Hippocampal formation (tissue), 2 donors: ENCODE results near the gene NMT1.
A peak's percentile ranks its signal among the peaks of the same experiment; 100 is the strongest.
"Not testable (repeated sequence)": the region's sequence is repeated elsewhere in the genome, so short reads cannot be mapped to it uniquely, and the experiment has no call there.

Experiments used
- DNase-seq, 2 donors: peaks; one replicate each; lab custom pipeline; 2025; lab: John Stamatoyannopoulos, UW

Gene NMT1

DNA sequence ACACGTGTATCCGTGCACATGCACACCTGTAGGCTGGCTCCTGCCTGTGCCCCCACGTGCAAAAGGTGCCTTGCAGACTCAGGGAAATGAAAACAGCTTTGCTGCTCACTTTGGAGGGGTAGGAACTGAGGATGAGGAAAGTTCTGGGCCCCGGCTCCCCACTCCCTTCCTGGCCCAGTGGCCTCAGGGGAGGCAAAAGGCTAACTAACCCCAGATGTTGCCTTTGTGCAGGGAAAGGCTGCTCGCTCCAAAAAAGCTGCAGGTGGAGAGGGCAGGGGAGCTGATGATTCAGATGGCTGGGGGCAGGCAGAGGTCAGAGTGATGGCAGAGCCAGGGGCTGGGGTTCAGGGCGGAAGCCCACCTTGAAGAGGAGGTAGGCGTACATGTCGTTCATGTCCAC is 58.8 kb downstream of the NMT1 start:
- DNase-seq = no peak

DNA sequence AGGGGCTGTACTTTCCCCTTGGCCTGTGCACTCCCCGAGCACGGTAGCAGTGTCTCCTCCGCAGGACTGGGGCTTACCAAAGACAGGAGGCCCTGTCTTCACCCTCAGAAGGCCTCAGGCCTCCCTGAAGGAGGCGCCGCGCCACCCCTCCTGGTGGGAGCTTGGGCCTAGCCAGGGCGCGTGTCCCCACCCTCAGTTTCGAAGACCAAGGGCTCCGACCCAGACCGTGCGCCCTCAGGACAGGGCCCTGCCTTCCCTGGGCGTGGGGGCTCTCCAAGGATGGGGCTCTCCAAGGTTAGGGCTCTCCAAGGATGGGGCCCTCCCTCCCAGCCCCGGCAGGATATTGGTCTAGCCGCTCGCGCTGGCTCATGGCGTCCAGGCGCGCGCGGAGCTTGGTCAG is 59.4 kb downstream of the NMT1 start:
- no peak for DNase-seq

DNA sequence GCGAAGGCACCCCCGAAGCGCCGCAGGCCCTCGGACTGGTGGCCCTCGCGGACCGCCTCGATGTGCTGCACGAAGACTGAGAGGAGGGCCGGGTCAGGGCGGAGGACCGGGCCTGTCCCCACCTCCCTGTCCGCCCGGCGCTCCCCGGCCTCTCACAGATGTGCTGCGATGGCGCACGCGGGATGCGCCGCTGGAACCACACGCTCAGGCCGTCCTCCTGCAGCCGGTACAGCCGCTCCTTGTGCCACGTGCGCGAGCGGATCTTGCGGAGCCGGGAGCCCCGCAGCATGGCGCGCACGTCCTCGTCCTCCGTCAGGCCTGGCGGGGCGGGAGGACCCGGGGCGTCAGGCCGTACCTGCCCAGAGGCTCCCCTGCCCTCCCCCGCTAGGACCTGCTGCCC is 59.9 kb downstream of the NMT1 start:
- DNase-seq = no peak

DNA sequence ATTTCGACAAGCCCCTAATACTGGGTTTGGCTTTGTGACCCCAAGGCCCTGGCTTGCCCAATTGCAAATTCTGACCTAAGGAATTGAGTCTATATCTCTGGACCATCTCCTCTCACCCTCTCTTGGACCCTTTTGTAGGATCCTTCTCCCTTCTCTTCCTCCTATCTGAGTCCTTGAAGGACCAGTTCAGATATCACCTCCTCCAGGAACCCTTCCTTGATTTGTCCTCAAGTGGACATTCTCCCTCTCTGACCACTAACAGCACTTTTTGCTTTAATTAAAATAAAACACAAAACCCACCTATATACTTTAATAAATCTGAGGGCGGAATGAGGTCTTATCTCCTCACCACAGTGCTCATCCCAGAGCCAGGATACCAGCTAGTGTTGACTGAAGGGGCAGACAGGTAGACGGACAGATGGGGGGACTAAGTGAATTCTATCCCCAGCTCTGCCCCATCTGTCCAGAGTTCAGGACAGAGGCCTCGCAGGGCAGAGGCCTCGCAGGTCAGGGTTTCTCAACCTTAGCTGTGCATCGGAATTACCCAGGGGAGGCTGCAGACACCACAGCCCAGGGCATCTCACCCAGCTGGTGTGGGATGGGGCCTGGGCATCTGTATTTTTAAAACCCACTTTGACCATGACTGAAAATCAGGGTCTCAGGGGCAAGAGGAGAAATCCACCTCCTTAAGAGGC is 62.1 kb downstream of the NMT1 start:
- no peak for DNase-seq

DNA sequence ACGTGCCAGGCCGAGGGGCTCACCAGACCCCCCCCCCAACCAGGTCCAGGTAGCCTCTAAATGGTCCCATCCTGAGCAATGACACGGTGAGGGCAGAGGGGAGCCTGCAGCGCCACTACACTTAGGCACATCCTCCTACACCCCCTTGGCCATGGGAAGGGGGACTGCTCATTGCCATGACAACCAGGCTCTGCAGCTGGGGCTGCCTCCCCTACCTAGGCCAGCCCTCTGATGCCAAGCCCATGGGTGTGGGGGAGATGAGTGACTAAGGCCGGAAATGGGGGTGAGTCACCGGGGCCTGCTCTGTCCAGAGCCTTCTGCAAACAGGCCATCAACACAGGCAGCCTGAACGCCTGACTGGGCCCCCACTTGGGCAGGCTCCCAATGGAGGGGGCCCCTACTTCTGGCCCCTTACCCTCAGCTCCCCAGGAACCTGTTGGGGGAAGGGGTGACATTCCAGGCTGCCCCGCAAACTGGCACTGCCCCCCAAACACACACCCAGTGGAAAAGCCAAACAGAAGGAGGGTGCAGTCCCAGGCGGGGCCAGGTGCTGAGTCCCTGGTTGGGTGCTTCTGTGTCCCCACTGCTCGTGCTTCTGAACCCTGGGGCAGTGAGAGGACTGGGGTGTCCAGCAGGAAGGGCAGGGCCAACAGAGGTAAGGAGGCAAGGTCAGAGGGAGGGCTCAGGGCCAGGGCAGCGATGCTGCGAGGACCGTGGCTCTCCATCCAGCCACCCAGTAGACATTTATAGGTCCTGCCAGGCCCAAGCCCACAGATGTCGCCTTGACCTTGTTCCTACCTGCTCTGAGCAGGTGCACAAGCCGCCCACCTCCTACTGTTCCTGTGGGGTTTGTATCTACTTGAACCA is 63.0 kb downstream of the NMT1 start:
- no peak for DNase-seq

DNA sequence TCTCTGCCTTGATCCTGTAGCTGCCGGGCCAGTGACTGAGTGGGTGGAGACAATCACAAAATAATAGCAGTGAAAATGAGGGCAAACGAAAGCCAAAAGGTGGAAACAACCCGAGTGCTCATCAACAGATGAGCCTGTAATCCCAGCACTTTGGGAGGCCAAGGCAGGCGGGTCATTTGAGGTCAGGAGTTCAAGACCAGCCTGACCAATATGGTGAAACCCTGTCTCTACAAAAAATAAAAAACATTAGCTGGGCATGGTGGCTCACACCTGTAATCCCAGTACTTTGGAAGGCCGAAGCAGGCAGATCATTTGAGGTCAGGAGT is 63.6 kb downstream of the NMT1 start:
- DNase-seq = not testable (repeated sequence)

DNA sequence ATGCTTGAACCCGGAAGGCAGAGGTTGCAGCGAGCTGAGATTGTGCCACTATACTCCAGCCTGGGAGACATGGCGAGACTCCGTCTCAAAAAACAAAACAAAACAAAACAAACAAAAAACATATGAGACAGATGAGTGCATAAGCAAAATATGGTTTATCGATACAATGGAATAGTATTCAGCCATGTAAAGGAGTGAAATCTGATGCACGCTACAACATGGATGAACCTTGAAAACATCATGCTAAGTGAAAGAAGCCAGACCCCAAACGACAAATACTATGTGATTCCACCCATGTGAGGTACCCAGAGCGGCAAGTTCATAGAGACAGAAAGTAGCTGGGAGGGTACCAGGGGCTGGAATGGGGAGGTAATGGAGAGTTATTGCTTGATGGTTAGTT is 64.4 kb downstream of the NMT1 start:
- no peak for DNase-seq

DNA sequence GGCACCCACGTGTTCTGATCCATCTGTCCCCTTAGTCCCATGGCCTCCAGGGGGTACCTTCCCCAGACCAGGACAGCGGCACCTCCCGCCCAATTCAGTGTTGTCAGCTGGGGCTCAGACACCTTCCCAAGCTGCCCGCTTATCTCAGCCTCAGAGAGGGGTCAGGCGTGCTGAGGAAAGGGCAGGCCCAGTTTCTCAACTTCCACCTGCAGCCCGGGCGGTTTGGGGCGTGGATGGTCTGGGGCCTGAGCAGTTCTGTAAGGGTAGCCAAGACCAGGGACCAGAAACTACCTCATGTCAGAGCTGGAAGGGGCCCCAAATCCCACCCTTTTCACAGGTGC is 66.1 kb downstream of the NMT1 start:
- no peak for DNase-seq

DNA sequence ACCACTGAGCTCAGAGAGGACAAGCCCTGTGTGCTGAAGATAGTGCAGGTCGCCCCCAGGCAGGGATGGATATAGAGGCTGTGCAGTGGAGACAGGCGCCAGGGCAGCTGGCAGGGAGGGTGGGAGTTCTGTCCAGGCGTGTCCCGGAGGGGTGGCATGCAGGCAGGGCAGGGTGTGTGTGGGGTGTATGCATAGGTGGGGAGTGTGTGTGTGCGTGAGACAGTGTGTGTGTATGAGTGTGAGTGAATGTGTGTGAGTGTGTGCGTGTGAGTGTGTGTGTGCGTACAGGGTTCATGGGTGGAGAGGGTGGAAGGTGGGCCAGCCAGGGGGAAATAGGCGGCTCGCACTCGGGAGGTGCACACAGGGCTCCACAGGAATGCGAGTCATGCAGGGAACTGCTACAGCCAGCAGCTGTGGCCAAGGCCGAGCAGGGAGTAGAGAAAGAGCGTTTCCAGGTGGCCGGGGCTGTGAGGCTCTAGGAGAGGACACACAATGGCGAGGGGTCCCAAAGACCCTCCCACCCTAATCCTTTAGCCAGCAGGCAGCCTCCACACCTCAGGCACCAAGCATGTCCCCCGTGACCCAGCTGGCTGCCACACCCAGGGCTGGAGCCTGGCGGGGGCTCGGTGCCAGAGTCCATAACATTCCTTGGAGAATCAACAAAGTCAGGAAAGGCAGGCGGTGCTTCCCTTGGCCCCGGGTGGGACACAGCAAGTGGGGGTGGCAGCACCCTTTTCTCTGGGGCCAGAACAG is 66.6 kb downstream of the NMT1 start:
- DNase-seq = no peak

DNA sequence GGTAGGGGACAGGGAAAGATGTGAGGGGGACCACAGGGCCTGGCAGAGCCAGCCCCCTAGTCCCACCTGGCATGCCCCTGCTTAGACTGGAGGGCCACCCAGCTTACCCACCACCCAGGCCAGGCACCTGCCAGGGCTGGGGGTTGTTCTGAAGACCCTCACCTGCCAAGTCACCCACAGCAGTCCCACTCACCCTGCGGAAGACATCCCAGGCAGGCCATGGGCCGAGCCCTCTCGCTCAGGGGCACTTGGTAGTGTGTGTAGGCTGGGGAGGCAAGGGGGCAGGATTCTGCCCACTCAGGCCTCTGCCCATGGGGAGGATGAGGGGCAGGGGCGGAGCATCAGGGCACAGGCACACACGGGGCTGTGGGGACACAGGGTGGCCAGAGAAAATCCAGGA is 67.2 kb downstream of the NMT1 start:
- no peak for DNase-seq

DNA sequence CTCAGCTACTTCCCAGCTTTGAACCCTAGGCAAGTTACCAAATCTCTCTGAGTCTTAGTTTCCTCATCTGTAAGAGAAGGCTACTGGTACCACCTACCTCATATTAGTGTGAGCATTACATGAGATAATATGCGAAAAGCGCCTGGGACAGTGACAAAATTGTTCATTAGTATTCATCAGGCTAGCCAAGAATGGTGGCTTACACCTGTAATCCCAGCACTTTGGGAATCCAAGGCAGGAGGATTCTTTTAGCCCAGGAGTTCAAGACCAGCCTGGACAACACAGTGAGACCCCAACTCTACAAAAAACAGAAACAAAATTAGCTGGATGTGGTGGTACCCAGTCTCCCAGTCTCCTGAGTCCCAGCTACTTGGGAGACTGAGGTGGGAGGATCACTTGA is 67.9 kb downstream of the NMT1 start:
- DNase-seq = no peak

DNA sequence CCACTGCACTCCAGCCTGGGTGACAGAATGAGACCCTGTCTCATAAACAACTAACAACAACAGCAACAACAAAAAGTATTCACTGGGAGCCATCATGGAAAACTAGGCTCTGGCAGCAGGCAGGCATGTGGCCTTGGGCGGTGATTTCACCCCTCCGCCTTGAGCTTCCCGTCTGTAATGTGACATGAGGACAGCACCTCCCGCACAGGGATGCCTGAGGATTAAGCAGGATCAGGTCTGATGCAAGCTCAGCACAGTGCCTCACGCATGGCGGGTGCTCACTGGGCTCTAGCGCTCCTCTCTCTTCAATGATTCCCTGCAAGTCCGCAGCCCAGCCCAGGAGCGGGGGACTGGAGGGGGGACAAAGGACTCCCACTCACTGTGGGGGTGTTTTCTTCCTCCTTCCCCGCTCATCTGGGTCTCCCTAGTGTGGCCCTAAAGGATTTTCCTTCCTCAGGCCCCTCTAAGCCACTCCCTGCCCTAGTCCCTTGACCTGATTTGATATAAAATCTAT is 68.4 kb downstream of the NMT1 start:
- DNase-seq = no peak

DNA sequence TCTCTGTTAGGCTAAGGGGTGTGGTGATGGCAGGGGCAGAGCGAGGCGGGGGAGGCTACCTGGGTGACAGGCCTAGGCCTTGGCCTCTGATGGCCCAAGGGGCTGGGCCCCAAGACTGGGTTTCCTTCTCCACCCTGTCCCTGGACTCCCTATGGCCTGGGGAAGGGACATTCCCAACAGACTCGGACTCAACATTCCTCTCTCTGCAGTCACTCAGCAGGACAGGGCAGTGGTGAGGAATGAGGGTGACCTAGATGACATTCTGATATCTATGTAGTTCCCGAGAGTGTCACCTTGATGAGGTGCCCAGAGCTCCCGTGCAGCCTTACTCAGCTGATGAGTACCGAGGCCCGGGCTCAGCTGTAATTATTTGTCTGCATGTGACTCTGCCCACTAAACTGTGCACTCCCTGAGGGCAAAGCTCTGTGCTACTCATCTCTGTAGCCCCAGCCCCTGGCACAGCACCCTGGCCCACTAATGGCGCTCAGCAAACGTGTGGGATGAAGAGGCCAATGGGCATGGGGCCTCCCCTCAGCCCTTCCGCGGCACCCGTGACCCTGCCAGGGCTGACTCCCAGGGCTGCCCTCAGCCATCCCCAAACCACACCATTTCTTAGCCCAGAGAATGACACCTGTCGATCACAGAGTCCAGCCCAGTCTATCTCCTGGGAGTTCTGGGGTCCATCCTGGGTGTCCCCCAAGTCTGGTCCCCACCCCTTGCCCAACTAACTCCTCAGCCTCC is 69.0 kb downstream of the NMT1 start:
- DNase-seq = no peak

DNA sequence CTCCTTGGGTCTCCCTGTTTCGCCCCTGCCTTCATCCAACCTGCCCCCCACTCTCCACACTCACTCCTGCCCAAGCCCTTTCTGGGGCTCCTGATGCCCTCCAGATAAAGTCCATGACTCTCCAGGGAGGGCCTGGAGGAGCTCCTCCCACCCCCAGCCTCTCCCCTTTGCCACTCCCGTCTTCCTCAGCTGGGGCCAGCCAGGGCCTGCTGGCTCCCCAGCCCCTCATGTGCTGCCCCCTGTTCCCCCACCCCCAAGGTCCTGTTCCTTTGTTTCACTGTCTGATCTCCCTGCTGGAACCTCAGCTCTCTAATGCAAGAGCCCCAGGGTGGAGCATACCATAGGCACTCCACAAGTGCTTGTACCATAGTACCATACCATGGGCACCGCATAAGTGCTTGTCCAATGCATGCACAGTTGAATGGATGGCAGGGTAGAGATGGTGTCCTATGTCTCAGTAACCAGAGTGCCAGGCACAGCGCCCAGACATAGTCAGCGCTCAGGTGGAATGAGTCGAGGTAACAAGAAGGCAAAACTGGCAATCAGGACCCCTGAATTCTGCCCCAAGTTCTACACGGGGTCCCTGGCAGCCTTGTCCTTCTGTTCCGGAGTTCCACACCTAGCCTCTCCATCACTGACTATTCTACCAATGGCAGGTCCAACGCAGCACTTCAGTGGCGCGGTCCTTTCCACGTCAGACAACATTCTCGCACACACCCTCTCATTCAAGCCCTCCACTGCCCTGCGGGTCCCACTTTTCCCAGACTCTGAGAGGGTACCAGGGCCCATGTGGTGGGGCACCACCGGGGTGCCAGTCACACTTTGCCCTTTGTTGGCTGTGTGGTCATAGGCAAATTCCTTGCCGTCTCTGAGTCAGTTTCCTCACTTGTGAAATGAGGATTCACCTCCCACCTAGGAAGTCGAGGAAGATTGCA is 69.8 kb downstream of the NMT1 start:
- DNase-seq = no peak

DNA sequence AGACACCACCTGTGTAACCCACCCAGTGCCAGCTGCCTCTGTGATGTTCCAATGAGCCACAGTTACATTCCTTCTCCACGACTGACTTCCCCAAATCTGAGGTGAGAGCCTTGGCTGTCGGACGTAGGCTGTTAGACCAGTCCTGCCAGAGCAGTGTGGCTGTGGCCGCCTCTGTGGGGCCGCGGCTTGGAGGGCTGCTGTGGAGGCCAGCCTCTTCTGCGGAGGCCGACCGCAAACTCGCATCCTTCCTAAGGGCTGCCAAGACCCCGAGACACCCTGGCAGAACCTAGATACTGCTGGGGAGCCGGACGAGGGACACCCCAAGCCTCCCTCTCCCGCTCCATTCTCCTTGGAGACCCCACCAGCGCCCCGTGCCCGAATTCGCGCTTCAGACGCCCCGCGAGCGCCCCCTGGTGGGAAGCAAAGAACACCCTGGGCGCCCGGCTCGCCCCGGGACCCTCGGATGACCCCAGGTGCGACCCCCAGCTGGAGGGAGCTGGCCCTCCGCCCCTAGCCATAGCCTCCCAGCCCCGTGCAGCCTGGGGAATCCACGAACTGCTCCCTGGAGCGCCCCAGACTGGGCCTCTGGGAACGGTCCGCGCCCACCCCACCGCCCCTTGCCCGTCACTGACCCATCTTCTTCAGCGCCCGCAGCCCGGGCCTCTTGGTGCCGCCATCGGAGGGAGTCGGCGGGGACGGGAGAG is 70.7 kb downstream of the NMT1 start:
- DNase-seq = no peak

DNA sequence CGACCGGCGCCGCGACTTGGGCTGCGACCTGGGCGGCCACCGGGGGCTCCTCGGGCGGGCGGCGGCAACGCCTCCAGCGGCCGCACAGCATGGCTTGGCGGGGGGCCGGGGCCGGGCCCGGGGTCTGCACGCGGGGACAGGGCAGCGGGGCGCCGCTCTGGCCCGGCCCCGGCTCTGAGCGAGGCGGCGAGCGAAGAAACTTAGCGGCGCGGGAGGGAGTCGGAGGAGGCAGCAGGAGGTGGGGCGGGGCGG is 71.1 kb downstream of the NMT1 start, which contains the start of gene PLCD3:
Gene PLCD3 (minus strand): TSS at position 196 of the 252 bp plus-strand sequence. CDS start 105 bp downstream, at position 91.
- DNase-seq = no peak

DNA sequence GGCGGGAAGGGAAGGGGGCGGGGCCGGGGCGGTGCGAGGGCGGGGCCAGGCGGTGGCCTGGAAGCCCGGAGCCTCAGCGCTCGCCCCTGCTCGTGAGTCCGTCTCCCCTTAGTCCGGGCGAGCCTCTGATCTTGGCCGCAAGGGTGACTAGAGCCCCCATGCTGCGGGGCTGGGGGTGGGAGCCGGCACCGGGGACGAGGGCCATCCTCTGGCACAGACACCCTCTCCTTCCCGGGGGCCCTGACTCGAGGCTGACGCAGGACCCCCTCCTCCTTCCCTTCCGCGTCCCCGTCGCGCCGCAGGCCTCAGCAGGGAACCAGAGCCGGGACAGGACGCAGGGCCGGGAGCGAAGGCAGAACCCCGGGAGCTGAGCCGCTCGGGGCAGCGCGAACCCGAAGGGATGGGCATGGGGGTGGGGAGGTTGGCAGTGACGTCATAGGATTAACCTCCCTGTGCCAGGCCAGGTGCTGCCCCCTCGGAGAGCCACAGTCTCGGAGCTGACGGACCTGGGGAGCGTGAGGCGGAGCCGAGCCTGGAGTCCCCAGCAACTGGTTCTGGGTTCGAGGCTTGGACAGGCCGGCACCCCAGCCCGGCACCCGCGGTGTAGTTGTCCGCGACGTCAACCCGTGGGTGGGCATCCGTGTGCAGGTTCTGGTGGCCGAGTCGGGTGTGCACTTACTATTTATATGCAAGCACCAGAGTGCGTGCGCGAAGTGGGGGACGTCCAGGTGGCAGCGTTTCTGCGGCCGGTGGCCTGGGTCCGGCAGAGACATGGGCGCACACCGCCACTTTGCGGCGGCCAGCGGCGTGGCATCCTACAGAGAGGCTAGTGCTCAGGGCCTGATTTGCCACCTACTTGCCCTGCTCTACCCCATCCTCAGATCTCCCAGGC is 71.7 kb downstream of the NMT1 start:
- peak; percentile 55 to 72 for DNase-seq

DNA sequence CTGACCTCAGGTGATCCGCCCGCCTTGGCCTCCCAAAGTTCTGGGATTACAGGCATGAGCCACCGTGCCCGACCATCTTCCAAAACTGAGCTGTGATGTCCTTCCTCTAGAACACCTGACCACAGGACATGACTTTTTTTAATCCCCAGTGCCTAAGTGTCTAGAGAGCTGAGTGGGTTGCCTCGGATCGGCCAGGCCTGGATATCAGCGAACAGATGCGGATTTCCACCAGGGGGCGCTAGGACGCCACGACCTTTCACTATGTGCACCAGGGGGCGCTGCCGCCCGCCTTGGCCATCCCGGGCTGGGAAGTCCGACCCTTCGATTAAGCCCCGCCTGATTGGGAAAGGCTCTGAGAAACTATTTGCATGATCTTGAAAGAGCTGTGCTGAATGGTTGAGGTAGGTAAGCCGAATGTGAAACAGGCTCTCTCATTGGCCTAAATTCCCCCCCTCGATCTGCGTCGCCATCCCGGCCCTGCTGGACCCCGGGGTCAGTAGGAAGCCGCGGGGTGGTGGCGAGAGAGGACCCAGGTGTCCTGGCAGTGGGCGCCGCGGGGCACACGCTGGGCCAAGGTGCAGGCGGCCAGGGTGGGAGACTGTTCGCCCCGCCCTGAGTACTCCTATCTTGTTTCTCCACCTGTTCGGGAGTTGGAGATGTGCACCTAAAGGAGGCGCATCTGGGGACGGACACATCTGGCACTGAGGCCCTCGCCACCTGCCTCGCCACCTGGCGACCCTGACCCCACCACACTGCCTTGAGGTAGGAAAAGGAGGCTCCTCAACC is 74.3 kb downstream of the NMT1 start, which contains the start of gene ACBD4:
Gene ACBD4 (plus strand): TSS at position 496 of the 786 bp plus-strand sequence. CDS start 458 bp downstream, outside the sequence.
- DNase-seq = peak; percentile 91 to 96
